ENCODE measurements around the gene ALAD. TPM values are rescaled to one million over a fixed set of nuclear protein-coding genes. Genes with fewer than 3 reads are reported as not detected.

Gene ALAD
- total and polyA plus RNA-seq, 2 donors (not counting 1 experiment from before 2014, with no cell fraction given): 13.1 to 42.1 TPM

GRCh38 chr9:113397203-113397631, 3.9 kb downstream of the ALAD start:
- DNase-seq (ENCODE audit: low read depth in 2 of 2): no peak
- Histone ChIP-seq H2AFZ (ENCODE audit: low read length) (no peak overlapping the region), H3K27me3 (ENCODE audit: control insufficient read depth, insufficient read depth, low read length) (no peaks in the 10 kb centered on the region), H3K9me3 (ENCODE audit: control insufficient read depth, insufficient read depth, low read depth, low read length) (no peaks in the 10 kb centered on the region), H4K20me1 (ENCODE audit: control insufficient read depth, extremely low read depth, insufficient read depth, low read length) (no peaks in the 10 kb centered on the region), H3K4me3 (replicated peaks in 1 of 4; ENCODE audit: control extremely low read depth in 1 of 4, insufficient read depth in 1 of 4, low read depth in 3 of 4, low read length in 4 of 4) (no peak overlapping the region), H3K4me2 (ENCODE audit: extremely low read depth, insufficient read depth, low read length) (no peak overlapping the region), H3K9ac (ENCODE audit: insufficient read depth, low read length) (no peak overlapping the region), H3K79me2 (ENCODE audit: control insufficient read depth, insufficient read depth, low read length) (no peaks in the 10 kb centered on the region), H3K27ac (ENCODE audit: insufficient read depth, low read length) (no peak overlapping the region), H3K4me1 (ENCODE audit: control insufficient read depth, extremely low read depth, insufficient read depth, low read length) (no peaks in the 10 kb centered on the region), H3K36me3 (ENCODE audit: control insufficient read depth, insufficient read depth, low read length) (no peaks in the 10 kb centered on the region)
- TF ChIP-seq CTCF (conservative IDR thresholded peaks at IDR 0.05 in 1 of 2, IDR thresholded peaks at IDR 0.05 in 1 of 2; ENCODE audit: low read depth in 1 of 2, low read length in 2 of 2) (no peak), EZH2 (IDR thresholded peaks at IDR 0.05; ENCODE audit: low read length, missing control alignments) (no peak)

- no peaks in the 10 kb centered on the region for H4K20me1 ChIP-seq (ENCODE audit: control insufficient read depth, extremely low read depth, insufficient read depth, low read length)
- no peak overlapping the region for H3K27ac ChIP-seq (ENCODE audit: insufficient read depth, low read length)
- H3K27me3 ChIP-seq (ENCODE audit: control insufficient read depth, insufficient read depth, low read length): no peaks in the 10 kb centered on the region
- H3K9me3 ChIP-seq (ENCODE audit: control insufficient read depth, insufficient read depth, low read depth, low read length): no peaks in the 10 kb centered on the region
- DNase-seq (ENCODE audit: low read depth in 2 of 2): no peak
- H3K4me2 ChIP-seq (ENCODE audit: extremely low read depth, insufficient read depth, low read length): no peak overlapping the region
- H3K36me3 ChIP-seq (ENCODE audit: control insufficient read depth, insufficient read depth, low read length): peaks cover 4% of the 10 kb centered on the region
- TF ChIP-seq CTCF (conservative IDR thresholded peaks at IDR 0.05 in 1 of 2, IDR thresholded peaks at IDR 0.05 in 1 of 2; ENCODE audit: low read depth in 1 of 2, low read length in 2 of 2) (no peak), EZH2 (IDR thresholded peaks at IDR 0.05; ENCODE audit: low read length, missing control alignments) (no peak)
- H3K79me2 ChIP-seq (ENCODE audit: control insufficient read depth, insufficient read depth, low read length): no peaks in the 10 kb centered on the region
- no peak overlapping the region for H2AFZ ChIP-seq (ENCODE audit: low read length)
- no peak overlapping the region for H3K9ac ChIP-seq (ENCODE audit: insufficient read depth, low read length)
- no peaks in the 10 kb centered on the region for H3K4me1 ChIP-seq (ENCODE audit: control insufficient read depth, extremely low read depth, insufficient read depth, low read length)
- no peak overlapping the region for H3K4me3 ChIP-seq (replicated peaks in 1 of 4; ENCODE audit: control extremely low read depth in 1 of 4, insufficient read depth in 1 of 4, low read depth in 3 of 4, low read length in 4 of 4)
Observed at GRCh38 chr9:113395000-113395861, 5.9 kb downstream of the ALAD start.

- no peak for DNase-seq (ENCODE audit: low read depth in 2 of 2)
- TF ChIP-seq EZH2 (IDR thresholded peaks at IDR 0.05; ENCODE audit: low read length, missing control alignments): no peak
- TF ChIP-seq CTCF (conservative IDR thresholded peaks at IDR 0.05 in 1 of 2, IDR thresholded peaks at IDR 0.05 in 1 of 2; ENCODE audit: low read depth in 1 of 2, low read length in 2 of 2): no peak
- Histone ChIP-seq H3K4me2 (ENCODE audit: extremely low read depth, insufficient read depth, low read length) (no peak overlapping the region), H3K4me3 (replicated peaks in 1 of 4; ENCODE audit: control extremely low read depth in 1 of 4, insufficient read depth in 1 of 4, low read depth in 3 of 4, low read length in 4 of 4) (no peak overlapping the region), H2AFZ (ENCODE audit: low read length) (no peak overlapping the region), H3K27me3 (ENCODE audit: control insufficient read depth, insufficient read depth, low read length) (no peaks in the 10 kb centered on the region), H3K9me3 (ENCODE audit: control insufficient read depth, insufficient read depth, low read depth, low read length) (no peaks in the 10 kb centered on the region), H3K36me3 (ENCODE audit: control insufficient read depth, insufficient read depth, low read length) (peaks cover 10% of the 10 kb centered on the region), H3K27ac (ENCODE audit: insufficient read depth, low read length) (no peak overlapping the region), H4K20me1 (ENCODE audit: control insufficient read depth, extremely low read depth, insufficient read depth, low read length) (no peaks in the 10 kb centered on the region), H3K79me2 (ENCODE audit: control insufficient read depth, insufficient read depth, low read length) (no peaks in the 10 kb centered on the region), H3K9ac (ENCODE audit: insufficient read depth, low read length) (no peak overlapping the region), H3K4me1 (ENCODE audit: control insufficient read depth, extremely low read depth, insufficient read depth, low read length) (no peaks in the 10 kb centered on the region)
Observed at GRCh38 chr9:113393281-113393680, 7.8 kb downstream of the ALAD start.

Measured in fibroblast of lung (primary cell).